Body of pancreas (tissue), 4 donors: ENCODE data around the gene RPTOR.

Experiments
- POLR2A ChIP-seq, 3 donors: fragments of 450-650 bp; IDR thresholded peaks; one replicate each; pipeline ENCODE4 v1.6.1; 2016; ENCODE audit warnings: antibody characterized with exemption in 3 of 3, mild to moderate bottlenecking in 2 of 3
- TF ChIP-seq, protein P1 (sequence below), 7 experiments: fragments of 450-650 bp in 4 of 7; fragments of 200-600 bp in 3 of 7; sonication (generic) in 3 of 7; IDR thresholded peaks; one replicate each; pipeline ENCODE4 v1.5.1; 2016 to 2019; ENCODE audit warnings: antibody characterized with exemption in 7 of 7

DNA sequence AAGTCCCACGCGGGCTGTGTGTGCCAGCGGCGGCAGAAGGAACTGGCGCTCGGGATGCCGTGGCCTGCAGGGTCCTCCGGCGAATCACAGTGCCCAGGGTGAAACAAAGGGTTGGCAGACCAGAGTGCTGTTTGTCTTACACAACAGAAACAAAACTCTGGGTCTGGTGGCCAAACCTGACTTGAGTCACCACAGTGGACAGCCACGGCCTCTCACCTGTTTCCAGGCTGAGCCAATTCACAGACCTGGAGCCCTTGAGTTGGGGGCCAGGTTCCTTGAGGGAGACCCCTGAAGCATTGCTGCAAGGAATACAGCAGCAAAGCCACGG lies 444.9 kb downstream of the RPTOR start:
- no peak for TF ChIP-seq POLR2A (IDR thresholded peaks at IDR 0.05)
- TF ChIP-seq, protein P1, sequence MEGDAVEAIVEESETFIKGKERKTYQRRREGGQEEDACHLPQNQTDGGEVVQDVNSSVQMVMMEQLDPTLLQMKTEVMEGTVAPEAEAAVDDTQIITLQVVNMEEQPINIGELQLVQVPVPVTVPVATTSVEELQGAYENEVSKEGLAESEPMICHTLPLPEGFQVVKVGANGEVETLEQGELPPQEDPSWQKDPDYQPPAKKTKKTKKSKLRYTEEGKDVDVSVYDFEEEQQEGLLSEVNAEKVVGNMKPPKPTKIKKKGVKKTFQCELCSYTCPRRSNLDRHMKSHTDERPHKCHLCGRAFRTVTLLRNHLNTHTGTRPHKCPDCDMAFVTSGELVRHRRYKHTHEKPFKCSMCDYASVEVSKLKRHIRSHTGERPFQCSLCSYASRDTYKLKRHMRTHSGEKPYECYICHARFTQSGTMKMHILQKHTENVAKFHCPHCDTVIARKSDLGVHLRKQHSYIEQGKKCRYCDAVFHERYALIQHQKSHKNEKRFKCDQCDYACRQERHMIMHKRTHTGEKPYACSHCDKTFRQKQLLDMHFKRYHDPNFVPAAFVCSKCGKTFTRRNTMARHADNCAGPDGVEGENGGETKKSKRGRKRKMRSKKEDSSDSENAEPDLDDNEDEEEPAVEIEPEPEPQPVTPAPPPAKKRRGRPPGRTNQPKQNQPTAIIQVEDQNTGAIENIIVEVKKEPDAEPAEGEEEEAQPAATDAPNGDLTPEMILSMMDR (IDR thresholded peaks at IDR 0.05) = no peak
